Stimulated activated CD8-positive, alpha-beta memory T cell treated with anti-CD3 and anti-CD28 coated beads, Interleukin-4, amount 100 ng/mL, for 1 hour (primary cell): ENCODE measurements around the gene TBR1.

Source experiments
- DNase-seq, 2 donors: peaks; one replicate each; pipeline ENCODE4 v3.0.0-alpha.2; 2020; ENCODE audit warnings: low read depth in 2 of 2, low spot score in 1 of 2

TBR1 gene

GRCh38 chr2:161414042-161415033 is 1.8 kb upstream of the TBR1 start:
- DNase-seq: no peak

GRCh38 chr2:161415034-161415986 is 787 bp upstream of the TBR1 start:
- no peak for DNase-seq

GRCh38 chr2:161416708-161417437 is 776 bp downstream of the TBR1 start:
- DNase-seq: no peak

GRCh38 chr2:161417438-161418274 is 1.6 kb downstream of the TBR1 start:
- no peak for DNase-seq

- no peak for DNase-seq
These were observed 2.2 kb downstream of the TBR1 start for GRCh38 chr2:161418275-161418714.

GRCh38 chr2:161418715-161419637 is 2.9 kb downstream of the TBR1 start:
- no peak for DNase-seq

GRCh38 chr2:161419638-161420190 is 3.6 kb downstream of the TBR1 start:
- DNase-seq: no peak

- DNase-seq: no peak
These were observed 4.4 kb downstream of the TBR1 start for GRCh38 chr2:161420406-161421074.

GRCh38 chr2:161421686-161422085 is 5.6 kb downstream of the TBR1 start:
- DNase-seq: no peak

- DNase-seq: no peak
These were observed 6.8 kb downstream of the TBR1 start for GRCh38 chr2:161422816-161423403.

- DNase-seq: no peak
These were observed 7.6 kb downstream of the TBR1 start for GRCh38 chr2:161423421-161424393.

- no peak for DNase-seq
These were observed 8.3 kb downstream of the TBR1 start for GRCh38 chr2:161424394-161424769.

GRCh38 chr2:161424891-161425727 is 9.0 kb downstream of the TBR1 start:
- DNase-seq: no peak

GRCh38 chr2:161425728-161426454 is 9.8 kb downstream of the TBR1 start:
- no peak for DNase-seq

GRCh38 chr2:161426455-161426921 is 10.4 kb downstream of the TBR1 start:
- DNase-seq: no peak
